ENCODE results near the gene RPS27.
"Not testable (repeated sequence)": the region's sequence is repeated elsewhere in the genome, so short reads cannot be mapped to it uniquely, and the experiment has no call there.

The RPS27 gene

GRCh38 chr1:154012129-154012528 is 21.6 kb downstream of the RPS27 start:
- Histone ChIP-seq H3K27me3 (no peaks in the 10 kb centered on the region), H3K4me3 (no peak overlapping the region), H3K27ac (no peak overlapping the region), H3K9me3 (no peaks in the 10 kb centered on the region), H3K4me1 (no peaks in the 10 kb centered on the region), H3K36me3 (no peaks in the 10 kb centered on the region)
- TF ChIP-seq, protein P1, sequence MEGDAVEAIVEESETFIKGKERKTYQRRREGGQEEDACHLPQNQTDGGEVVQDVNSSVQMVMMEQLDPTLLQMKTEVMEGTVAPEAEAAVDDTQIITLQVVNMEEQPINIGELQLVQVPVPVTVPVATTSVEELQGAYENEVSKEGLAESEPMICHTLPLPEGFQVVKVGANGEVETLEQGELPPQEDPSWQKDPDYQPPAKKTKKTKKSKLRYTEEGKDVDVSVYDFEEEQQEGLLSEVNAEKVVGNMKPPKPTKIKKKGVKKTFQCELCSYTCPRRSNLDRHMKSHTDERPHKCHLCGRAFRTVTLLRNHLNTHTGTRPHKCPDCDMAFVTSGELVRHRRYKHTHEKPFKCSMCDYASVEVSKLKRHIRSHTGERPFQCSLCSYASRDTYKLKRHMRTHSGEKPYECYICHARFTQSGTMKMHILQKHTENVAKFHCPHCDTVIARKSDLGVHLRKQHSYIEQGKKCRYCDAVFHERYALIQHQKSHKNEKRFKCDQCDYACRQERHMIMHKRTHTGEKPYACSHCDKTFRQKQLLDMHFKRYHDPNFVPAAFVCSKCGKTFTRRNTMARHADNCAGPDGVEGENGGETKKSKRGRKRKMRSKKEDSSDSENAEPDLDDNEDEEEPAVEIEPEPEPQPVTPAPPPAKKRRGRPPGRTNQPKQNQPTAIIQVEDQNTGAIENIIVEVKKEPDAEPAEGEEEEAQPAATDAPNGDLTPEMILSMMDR (IDR thresholded peaks at IDR 0.05): no peak
- DNase-seq: no peak
- intact Hi-C loops (cut with DNase I; ENCODE audit: low total_unique reads): no loop called here

- not testable (repeated sequence) for DNase-seq
These were observed 22.0 kb downstream of the RPS27 start for GRCh38 chr1:154012543-154012942.

DNA sequence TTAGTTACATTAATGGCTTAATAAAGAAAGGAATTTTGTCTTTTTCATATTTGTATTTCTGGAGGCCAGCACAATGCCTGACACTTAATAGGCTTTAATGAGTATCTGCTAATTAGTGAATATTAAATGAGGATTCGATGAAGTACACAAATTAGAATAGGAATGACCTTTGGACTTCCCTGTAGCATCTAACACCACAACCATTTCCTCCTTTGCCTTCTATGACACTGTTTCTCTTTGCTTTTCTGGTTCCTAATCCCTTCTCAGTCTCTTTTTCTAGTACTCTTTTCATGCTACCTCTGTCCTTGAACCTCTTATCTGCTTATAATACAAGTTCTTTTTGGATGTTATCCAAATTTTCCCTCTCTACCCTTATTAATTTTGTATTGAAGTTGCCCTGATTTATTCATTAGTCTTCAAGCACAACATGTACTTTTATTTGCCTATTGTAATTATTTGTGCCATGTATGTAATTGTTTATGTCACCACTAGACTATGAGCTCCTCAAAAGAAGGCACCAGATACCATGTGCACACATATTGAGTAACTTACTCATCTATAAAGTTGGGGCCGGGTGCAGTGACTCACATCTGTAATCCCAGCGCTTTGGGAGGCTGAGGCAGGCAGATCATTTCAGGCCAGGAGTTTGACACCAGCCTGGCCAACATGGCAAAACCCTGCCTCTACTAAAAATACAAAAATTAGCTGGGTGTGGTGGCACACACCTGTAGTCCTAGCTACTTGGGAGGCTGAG is 23.8 kb downstream of the RPS27 start:
- Histone ChIP-seq H3K4me3 (no peak overlapping the region), H3K4me1 (no peaks in the 10 kb centered on the region), H3K27ac (no peak overlapping the region), H3K9me3 (no peaks in the 10 kb centered on the region), H3K36me3 (no peaks in the 10 kb centered on the region), H3K27me3 (no peaks in the 10 kb centered on the region)
- TF ChIP-seq, protein P1 (IDR thresholded peaks at IDR 0.05): no peak
- intact Hi-C loops (cut with DNase I; ENCODE audit: low total_unique reads): no loop called here
- DNase-seq: no peak

More at GRCh38 chr1:154012543-154012942, 22.0 kb downstream of the RPS27 start:
- H3K4me3 ChIP-seq; H3K27me3 ChIP-seq; H3K9me3 ChIP-seq; H3K36me3 ChIP-seq; H3K27ac ChIP-seq; H3K4me1 ChIP-seq; intact Hi-C loops (cut with DNase I; ENCODE audit: low total_unique reads): not testable (repeated sequence)

DNA sequence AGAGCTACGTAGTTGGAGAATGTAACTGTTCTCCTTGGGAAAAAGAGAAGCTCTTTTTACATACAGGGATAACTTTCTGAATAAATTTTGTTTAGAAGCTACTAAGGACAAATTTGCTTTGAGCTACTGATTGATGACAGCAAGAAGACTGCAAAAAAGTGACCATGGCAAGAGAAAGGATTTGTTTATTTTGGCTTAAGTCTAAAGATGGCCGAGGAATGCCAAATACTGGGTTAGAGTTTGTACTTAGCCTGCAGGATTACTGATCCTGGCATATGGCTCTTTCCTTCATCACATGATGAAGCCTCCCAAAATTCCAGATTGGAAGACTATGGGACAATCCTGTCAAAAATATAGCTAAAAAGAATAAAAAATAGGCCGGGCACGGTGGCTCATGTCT is 28.7 kb downstream of the RPS27 start:
- Histone ChIP-seq H3K36me3 (no peaks in the 10 kb centered on the region), H3K4me1 (no peaks in the 10 kb centered on the region), H3K27ac (no peak overlapping the region), H3K9me3 (no peaks in the 10 kb centered on the region), H3K27me3 (no peaks in the 10 kb centered on the region), H3K4me3 (no peak overlapping the region)
- DNase-seq: no peak
- intact Hi-C loops (cut with DNase I; ENCODE audit: low total_unique reads): no loop called here
- TF ChIP-seq, protein P1 (IDR thresholded peaks at IDR 0.05): no peak

DNA sequence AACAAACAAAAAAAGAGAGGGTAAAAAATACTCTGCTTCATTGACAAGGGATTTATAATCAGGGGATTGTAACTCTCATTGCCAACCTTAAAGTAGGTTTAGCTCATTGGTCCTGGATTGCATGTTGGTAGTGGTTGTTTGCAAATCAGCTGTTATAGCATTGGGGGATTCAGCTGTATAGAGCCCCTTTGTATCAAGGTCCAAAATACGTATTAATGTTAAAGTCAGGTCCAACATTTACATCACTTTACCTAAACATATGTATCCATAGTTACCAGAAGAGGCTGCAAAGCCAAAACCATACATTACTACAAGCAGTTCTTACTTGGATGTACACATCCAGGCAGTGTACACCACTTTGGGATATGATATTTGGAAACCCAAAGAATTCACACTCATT is 29.4 kb downstream of the RPS27 start:
- DNase-seq: no peak
- H3K27ac ChIP-seq: no peak overlapping the region
- intact Hi-C loops (cut with DNase I; ENCODE audit: low total_unique reads): no loop called here
- no peaks in the 10 kb centered on the region for H3K4me1 ChIP-seq
- no peak overlapping the region for H3K4me3 ChIP-seq
- no peaks in the 10 kb centered on the region for H3K27me3 ChIP-seq
- TF ChIP-seq, protein P1 (IDR thresholded peaks at IDR 0.05): no peak
- H3K36me3 ChIP-seq: no peaks in the 10 kb centered on the region
- no peaks in the 10 kb centered on the region for H3K9me3 ChIP-seq

GRCh38 chr1:154033697-154034096 is 43.1 kb downstream of the RPS27 start:
- H3K4me1 ChIP-seq; H3K27me3 ChIP-seq; DNase-seq; H3K27ac ChIP-seq; H3K36me3 ChIP-seq; intact Hi-C loops (cut with DNase I; ENCODE audit: low total_unique reads); H3K4me3 ChIP-seq: not testable (repeated sequence)
- peaks cover 0 to 13% (median 10%) of the 10 kb centered on the region in 3 donors for H3K9me3 ChIP-seq
